HCT116 (cell line): ENCODE results near the gene SUN2. TPM values are rescaled to one million over a fixed set of nuclear protein-coding genes. Genes with fewer than 3 reads are reported as not detected.

ENCODE experiments used
- ATAC-seq: fragments of 200-7000 bp; cut with Tn5 transposase; 2 replicates; pipeline ENCODE4 v1.9.1; 2020; ENCODE audit warnings: mild to moderate bottlenecking, moderate library complexity
- BruUV-seq: library from RNA; stranded (reverse); fragments of 400-500 nt; replicated peaks from 2 replicates; lab custom pipeline; 2021; lab: Mats Ljungman, UMichigan
- CTCF ChIA-PET: fragments of 300-600 bp; sonication (Branson Sonifier 250); formaldehyde crosslinking; loops from one replicate; lab custom pipeline; 2021; ENCODE audit warnings: antibody characterized with exemption; lab: Charles Lee
- POLR2A ChIA-PET: fragments of 300-600, 350-600 bp; sonication (Branson Sonifier 250); formaldehyde crosslinking; loops from one replicate; lab custom pipeline; 2021; ENCODE audit warnings: antibody characterized with exemption; lab: Charles Lee
- RAD21 ChIA-PET, 2 experiments: fragments of 300-600 bp; sonication (Branson Sonifier 250); formaldehyde crosslinking; loops; one replicate each; lab custom pipeline; 2023; ENCODE audit warnings: low total read pairs in 2 of 2; ENCODE audit not compliant: uncharacterized antibody in 2 of 2, unreplicated experiment in 2 of 2, low non-redundant PET in 1 of 2; lab: Charles Lee
- DNase-seq: peaks from one replicate; pipeline ENCODE4 v3.0.0-alpha.2; 2010; ENCODE audit warnings: low read depth, low spot score
- H2AFZ ChIP-seq: fragments of 200-600 bp; shearing (Covaris generic), sonication (generic); 2 replicates; pipeline ENCODE4 v1.6.1; 2017; ENCODE audit warnings: low read depth, mixed run types, mixed read lengths, antibody characterized with exemption, low read length; ENCODE audit not compliant: poor library complexity, severe bottlenecking
- H3K27ac ChIP-seq: 2 replicates; pipeline ENCODE4 v1.5.1; 2012; ENCODE audit warnings: low read depth, low read length
- H3K27me3 ChIP-seq: fragments of 200-600 bp; sonication (generic); 2 replicates; pipeline ENCODE4 v1.6.1; 2016; ENCODE audit warnings: mixed run types, low read length, mixed read lengths; ENCODE audit not compliant: insufficient read depth
- H3K36me3 ChIP-seq, 2 experiments: fragments of 200-500 bp in 1 of 2; fragments of 200-600 bp in 1 of 2; sonication (Bioruptor generic) in 1 of 2; sonication (generic) in 1 of 2; 2 replicates each; pipeline versions ENCODE4 v1.5.1 to v1.6.1; 2014 to 2016; ENCODE audit warnings: low read length in 2 of 2, inconsistent platforms in 1 of 2, mixed read lengths in 1 of 2, mixed run types in 1 of 2; ENCODE audit not compliant: insufficient read depth in 2 of 2, control insufficient read depth in 1 of 2
- H3K4me1 ChIP-seq, 2 experiments: fragments of 200-600 bp in 1 of 2; sonication (generic) in 1 of 2; 2 replicates each; pipeline versions ENCODE4 v1.5.1 to v1.6.1; 2012 to 2017; ENCODE audit warnings: low read length in 2 of 2, inconsistent platforms in 1 of 2, mild to moderate bottlenecking in 1 of 2, mixed read lengths in 1 of 2, mixed run types in 1 of 2, moderate library complexity in 1 of 2; ENCODE audit not compliant: insufficient read depth in 2 of 2, control insufficient read depth in 1 of 2
- H3K4me2 ChIP-seq: fragments of 200-600 bp; sonication (generic); 2 replicates; pipeline ENCODE4 v1.6.1; 2017; ENCODE audit warnings: mixed run types, low read length, mixed read lengths
- H3K4me3 ChIP-seq, 2 experiments: fragments of 200-600 bp in 1 of 2; sonication (generic) in 1 of 2; replicated peaks in 1 of 2; 2 replicates each; pipeline ENCODE4 v1.5.1; 2011 to 2016; ENCODE audit warnings: low read length in 2 of 2, control low read depth in 1 of 2, low read depth in 1 of 2, mild to moderate bottlenecking in 1 of 2, mixed read lengths in 1 of 2, mixed run types in 1 of 2
- H3K79me2 ChIP-seq: fragments of 200-600 bp; sonication (generic); 2 replicates; pipeline ENCODE4 v1.6.1; 2017; ENCODE audit warnings: mild to moderate bottlenecking, mixed run types, low read length, moderate library complexity, mixed read lengths; ENCODE audit not compliant: insufficient read depth
- H3K9ac ChIP-seq: fragments of 200-600 bp; sonication (generic); 2 replicates; pipeline ENCODE4 v1.6.1; 2016; ENCODE audit warnings: low read length, mixed read lengths
- H3K9me2 ChIP-seq: fragments of 200-600 bp; sonication (generic), shearing (Covaris generic); 2 replicates; pipeline ENCODE4 v1.6.1; 2017; ENCODE audit warnings: mixed run types, mild to moderate bottlenecking, moderate library complexity; ENCODE audit not compliant: insufficient read depth
- H3K9me3 ChIP-seq, 2 experiments: fragments of 200-500 bp in 1 of 2; fragments of 200-600 bp in 1 of 2; sonication (Bioruptor generic) in 1 of 2; sonication (generic) in 1 of 2; 2 replicates each; pipeline ENCODE4 v1.6.1; 2014 to 2017; ENCODE audit warnings: low read length in 2 of 2, mixed read lengths in 2 of 2, inconsistent platforms in 1 of 2, low read depth in 1 of 2, mild to moderate bottlenecking in 1 of 2, mixed run types in 1 of 2, moderate library complexity in 1 of 2; ENCODE audit not compliant: control insufficient read depth in 1 of 2, insufficient read depth in 1 of 2
- H4K20me1 ChIP-seq: fragments of 200-600 bp; sonication (generic), shearing (Covaris generic); 2 replicates; pipeline ENCODE4 v1.6.1; 2017; ENCODE audit warnings: mixed run types, mild to moderate bottlenecking, moderate library complexity; ENCODE audit not compliant: insufficient read depth
- CEBPB ChIP-seq: IDR thresholded peaks from 2 replicates; pipeline ENCODE4 v1.6.1; 2012; ENCODE audit warnings: low read depth
- ELF1 ChIP-seq: IDR thresholded peaks from 2 replicates; pipeline ENCODE4 v1.6.1; 2012; ENCODE audit warnings: low read depth, borderline replicate concordance
- POLR2AphosphoS5 ChIP-seq: IDR thresholded peaks from 2 replicates; pipeline ENCODE4 v1.6.1; 2011; ENCODE audit warnings: mild to moderate bottlenecking, low read depth, low read length, moderate library complexity
- SRF ChIP-seq: IDR thresholded peaks from 2 replicates; pipeline ENCODE4 v1.6.1; 2012; ENCODE audit warnings: low read depth
- intact Hi-C: fragments of 100-400 bp; cut with micrococcal nuclease; formaldehyde crosslinking; loops from 2 replicates; pipeline ENCODE4 v1.10.0; 2022
- total RNA-seq: library from RNA; stranded (reverse); gene quantifications from one replicate; pipeline ENCODE4 v1.2.1, GENCODE V29; 2021; ENCODE audit not compliant: unreplicated experiment
- TF ChIP-seq, protein P1 (sequence below): IDR thresholded peaks from 2 replicates; pipeline ENCODE4 v1.6.1; 2012

Gene SUN2
- total RNA-seq, 1 experiment from 2014 or later = 71.6 TPM

GRCh38 chr22:38741576-38741975, 14.2 kb downstream of the SUN2 start:
- no peaks in the 10 kb centered on the region for H3K9me3 ChIP-seq
- no peaks in the 10 kb centered on the region for H4K20me1 ChIP-seq
- peaks cover 42 to 62% of the 10 kb centered on the region in 2 experiments for H3K36me3 ChIP-seq
- no peak for ATAC-seq
- H3K4me2 ChIP-seq = no peak overlapping the region
- H3K9me2 ChIP-seq = no peaks in the 10 kb centered on the region
- H3K27me3 ChIP-seq = no peaks in the 10 kb centered on the region
- RAD21 ChIA-PET = no interaction called here
- no peak for DNase-seq
- no peak for TF ChIP-seq CEBPB
- TF ChIP-seq, protein P1, sequence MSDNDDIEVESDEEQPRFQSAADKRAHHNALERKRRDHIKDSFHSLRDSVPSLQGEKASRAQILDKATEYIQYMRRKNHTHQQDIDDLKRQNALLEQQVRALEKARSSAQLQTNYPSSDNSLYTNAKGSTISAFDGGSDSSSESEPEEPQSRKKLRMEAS = no peak
- TF ChIP-seq ELF1 = no peak
- no peak for TF ChIP-seq POLR2AphosphoS5
- TF ChIP-seq, all 23 proteins: peak for 0
- Histone ChIP-seq H3K27ac (no peak overlapping the region), H3K79me2 (no peaks in the 10 kb centered on the region), H3K4me3 (no peak overlapping the region), H3K9ac (no peak overlapping the region), H2AFZ (no peak overlapping the region), H3K4me1 (peaks cover 8 to 20% of the 10 kb centered on the region in 2 experiments)
- intact Hi-C loops = no loop called here
- ChIA-PET CTCF (no interaction called here), POLR2A (interaction anchor here (2.1 kb wide), 1 partner anchor 24 kb away, joined by 4 read pairs; no protein-coding TSS in a partner anchor)
- BruUV-seq = no TSS peak

- Histone ChIP-seq H3K4me3 (no peak overlapping the region), H2AFZ (no peak overlapping the region), H4K20me1 (no peaks in the 10 kb centered on the region), H3K36me3 (peaks cover 42 to 60% of the 10 kb centered on the region in 2 experiments), H3K4me2 (no peak overlapping the region), H3K27me3 (no peaks in the 10 kb centered on the region), H3K9me2 (no peaks in the 10 kb centered on the region), H3K27ac (no peak overlapping the region), H3K9ac (no peak overlapping the region), H3K4me1 (peaks cover 8 to 20% of the 10 kb centered on the region in 2 experiments), H3K79me2 (no peaks in the 10 kb centered on the region), H3K9me3 (no peaks in the 10 kb centered on the region)
- ATAC-seq = no peak
- ChIA-PET CTCF (interaction anchor here (1.6 kb wide), 1 partner anchor 28 kb away, joined by 4 read pairs; no protein-coding TSS in a partner anchor), RAD21 (no interaction called here), POLR2A (no interaction called here)
- TF ChIP-seq SRF = no peak
- BruUV-seq = no TSS peak
- intact Hi-C loops = no loop called here
- DNase-seq = no peak
These were observed 14.6 kb downstream of the SUN2 start for GRCh38 chr22:38741166-38741565.
